ENCODE results near the gene PPFIA3. TPM values are rescaled to one million over a fixed set of nuclear protein-coding genes. Genes with fewer than 3 reads are reported as not detected.
A peak's percentile ranks its signal among the peaks of the same experiment; 100 is the strongest.

PPFIA3 gene
- total and polyA plus RNA-seq, 2 of the 8 experiments (the other 6 are each of a cell fraction or from before 2014, with no cell fraction given): 15.9 to 25.3 TPM

GRCh38 chr19:49120868-49121267 lies 1.5 kb downstream of the PPFIA3 start:
- peaks cover 0 to 9% of the 10 kb centered on the region in 2 experiments for H4K20me1 ChIP-seq (replicated peaks in 1 of 2; ENCODE audit: control insufficient read depth in 1 of 2, insufficient read depth in 2 of 2, low read length in 2 of 2)
- no peak overlapping the region for H3K9ac ChIP-seq (replicated peaks in 1 of 4; ENCODE audit: extremely low read depth in 1 of 4, low read depth in 3 of 4, low read length in 3 of 4)
- no peaks in the 10 kb centered on the region; the same call in 1 of the 2 replicates for H3K79me1 ChIP-seq (ENCODE audit: low read depth, low read length)
- peak overlapping the region in 1 of 2 experiments; percentile 86; a peak in 1 of 4 replicates for H3K4me2 ChIP-seq (ENCODE audit: insufficient read depth in 1 of 2, low read depth in 2 of 2, low read length in 2 of 2)
- no peaks in the 10 kb centered on the region for H3K79me2 ChIP-seq (ENCODE audit: control insufficient read depth in 1 of 2, insufficient read depth in 2 of 2, low read length in 2 of 2)
- no peak overlapping the region for H3K4ac ChIP-seq (replicated peaks; ENCODE audit: insufficient read length, low read depth, low read length)
- no peak overlapping the region for H4K5ac ChIP-seq (ENCODE audit: insufficient read length, low read depth, low read length)
- no peak overlapping the region for H3K23ac ChIP-seq (ENCODE audit: insufficient read length)
- H3K18ac ChIP-seq (ENCODE audit: extremely low read depth, low read length): no peak overlapping the region
- no peaks in the 10 kb centered on the region for H3K36me3 ChIP-seq (ENCODE audit: control insufficient read depth in 2 of 4, insufficient read depth in 4 of 4, low read length in 3 of 4)
- H3K9me3 ChIP-seq (ENCODE audit: insufficient read depth in 2 of 2, low read depth in 1 of 2, low read length in 1 of 2): no peaks in the 10 kb centered on the region
- peaks cover 0 to 8% (median 6%) of the 10 kb centered on the region in 4 experiments; a peak in 4 of 7 replicates for H3K4me1 ChIP-seq (replicated peaks in 1 of 4; ENCODE audit: control insufficient read depth in 3 of 4, insufficient read depth in 4 of 4, low read length in 3 of 4)
- no peak overlapping the region for H4K8ac ChIP-seq (ENCODE audit: extremely low read depth, insufficient read depth, low read length)
- H2AK5ac ChIP-seq (ENCODE audit: low read depth, low read length): no peak overlapping the region
- no peak for FAIRE-seq
- no peak overlapping the region for H3K14ac ChIP-seq (ENCODE audit: insufficient read length)
- H3K27me3 ChIP-seq (replicated peaks in 1 of 4; ENCODE audit: control insufficient read depth in 3 of 4, extremely low read depth in 1 of 4, insufficient read depth in 3 of 4, low read length in 3 of 4): peaks cover 8 to 19% (median 17%) of the 10 kb centered on the region in 4 experiments
- no peak overlapping the region for H2AFZ ChIP-seq (ENCODE audit: low read length)
- no peak overlapping the region for H2BK5ac ChIP-seq (ENCODE audit: low read depth, low read length)
- no peak overlapping the region for H3K56ac ChIP-seq (replicated peaks; ENCODE audit: insufficient read length, low read depth, low read length)
- no peak overlapping the region for H2BK20ac ChIP-seq (ENCODE audit: low read length)
- H3K4me3 ChIP-seq (ENCODE audit: extremely low read depth in 1 of 4, insufficient read depth in 2 of 4, low read depth in 3 of 4, low read length in 4 of 4): no peak overlapping the region
- DNase-seq (ENCODE audit: low read depth in 1 of 2, low spot score in 2 of 2): no peak
- POLR2A ChIA-PET (ENCODE audit: partially characterized antibody): interaction anchor here (1.2 to 2.3 kb wide), 11 partner anchors 9 to 87 kb away, joined by 3 to 24 read pairs (median 4); no protein-coding TSS in a partner anchor
- H2BK12ac ChIP-seq (ENCODE audit: low read depth, low read length): no peak overlapping the region
- H3K27ac ChIP-seq (ENCODE audit: low read depth, low read length): no peak overlapping the region
- H2BK15ac ChIP-seq (ENCODE audit: low read length): no peak overlapping the region
- no peak overlapping the region for H2BK120ac ChIP-seq (replicated peaks; ENCODE audit: low read depth, low read length)
- no peak overlapping the region for H4K91ac ChIP-seq (replicated peaks; ENCODE audit: insufficient read length, low read length)
- WGBS, 2 experiments (ENCODE audit: extremely low coverage in 1 of 2, insufficient coverage in 1 of 2, insufficient read length in 1 of 2, insufficient replicate concordance in 2 of 2, low coverage in 1 of 2, low lambda C conversion rate in 2 of 2, missing lambda C conversion rate in 1 of 2): 86% methylated on average over 2 of the region's 2 CpGs; no CpG with 5 or more reads in 1 of the 2 experiments
- CTCF ChIA-PET (ENCODE audit: partially characterized antibody): interaction anchor here (0.6 to 3.0 kb wide), 16 partner anchors 8 to 1116 kb away, joined by 3 to 11 read pairs (median 4); no protein-coding TSS in a partner anchor
- peaks cover 11% of the 10 kb centered on the region; the same call in 1 of the 2 replicates for H3K23me2 ChIP-seq (ENCODE audit: low read depth, low read length)
- TF ChIP-seq FOSL1 (IDR thresholded peaks at IDR 0.05; ENCODE audit: insufficient read depth, low read depth, low read length): no peak
- no peak for TF ChIP-seq NRF1 (IDR thresholded peaks at IDR 0.05; ENCODE audit: low read depth, low read length)
- TF ChIP-seq CTBP2 (IDR thresholded peaks at IDR 0.05; ENCODE audit: borderline replicate concordance, insufficient read depth, insufficient read length, low read length): no peak
- TF ChIP-seq SP4 (IDR thresholded peaks at IDR 0.05; ENCODE audit: low read length): no peak
- no peak for TF ChIP-seq CTCF (IDR thresholded peaks at IDR 0.05; ENCODE audit: control extremely low read depth in 1 of 3, insufficient read depth in 1 of 3, low read depth in 1 of 3, low read length in 3 of 3)
- TF ChIP-seq RNF2 (IDR thresholded peaks at IDR 0.05; ENCODE audit: borderline replicate concordance, low read depth, low read length, missing control alignments, poor library complexity, severe bottlenecking): no peak
- no peak for TF ChIP-seq HDAC2 (IDR thresholded peaks at IDR 0.05; ENCODE audit: borderline replicate concordance in 1 of 2, low read depth in 2 of 2, low read length in 2 of 2)
- no peak for TF ChIP-seq BCL11A (IDR thresholded peaks at IDR 0.05; ENCODE audit: low read depth in 2 of 2, low read length in 2 of 2)
- no peak for TF ChIP-seq RXRA (IDR thresholded peaks at IDR 0.05; ENCODE audit: insufficient read depth, low read depth, low read length)
- no peak for TF ChIP-seq RFX5 (IDR thresholded peaks at IDR 0.05; ENCODE audit: borderline replicate concordance, low read depth, low read length)

Measured in H1 (cell line).